HG03103 (cell line): Measurements from ENCODE around the gene SPEF2.
"Not testable (repeated sequence)": the region's sequence is repeated elsewhere in the genome, so short reads cannot be mapped to it uniquely, and the experiment has no call there.

Experiments
- ATAC-seq: cut with Tn5 transposase; IDR thresholded peaks from one replicate; pipeline ENCODE4 v1.9.1; 2021; ENCODE audit warnings: low read depth; ENCODE audit not compliant: unreplicated experiment

The SPEF2 gene

DNA sequence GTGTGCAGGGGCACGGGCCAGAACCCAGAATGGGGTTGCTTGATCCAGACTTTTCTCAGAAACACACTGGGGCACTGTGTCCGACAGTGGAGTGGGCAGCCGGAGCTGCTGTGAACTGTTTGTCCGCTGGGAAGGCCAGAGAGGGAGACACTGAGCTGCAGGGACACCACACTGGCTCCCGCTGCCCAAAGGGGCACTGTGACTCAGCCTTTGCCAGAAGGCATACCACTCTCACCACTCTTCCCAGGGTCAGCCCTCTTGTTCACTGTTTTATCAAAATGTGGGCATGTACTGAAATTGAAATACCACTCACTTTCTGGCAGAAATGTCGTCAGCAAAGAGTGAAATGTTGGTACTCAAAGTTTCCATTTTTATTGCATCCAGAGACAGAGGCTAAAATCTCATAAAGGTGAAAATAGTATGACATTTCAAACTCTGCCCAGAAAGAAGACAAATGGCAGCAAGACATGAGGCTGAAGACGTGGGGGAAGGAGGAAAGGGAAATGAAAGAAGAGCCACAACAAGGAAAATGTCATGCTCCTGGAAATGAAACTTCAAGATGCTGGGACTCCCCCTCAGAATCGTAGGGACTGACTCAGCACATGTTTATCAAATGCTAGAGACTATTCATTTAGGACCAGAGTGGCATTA, 234.5 kb downstream of the SPEF2 start:
- ATAC-seq: no peak

GRCh38 chr5:35852773-35853172, 235.1 kb downstream of the SPEF2 start:
- no peak for ATAC-seq

DNA sequence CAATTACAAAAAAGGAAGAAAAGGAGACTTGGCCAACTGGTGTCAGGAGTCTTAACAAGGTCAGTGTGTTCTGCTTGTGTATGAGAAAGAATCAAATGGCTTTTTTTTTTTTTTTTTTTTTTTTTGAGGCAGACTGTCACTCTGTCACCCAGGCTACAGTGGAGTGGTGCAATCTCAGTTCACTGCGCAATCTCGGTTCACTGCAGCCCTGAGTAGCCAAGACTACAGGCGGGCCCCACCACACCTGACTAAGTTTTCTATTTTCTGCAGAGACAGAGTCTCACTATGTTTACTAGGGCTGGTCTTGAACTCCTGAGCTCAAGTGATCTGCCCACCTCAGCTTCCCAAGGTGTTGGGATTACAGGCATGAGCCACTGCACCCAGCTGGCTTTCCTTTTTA, 236.0 kb downstream of the SPEF2 start:
- ATAC-seq: no peak

DNA sequence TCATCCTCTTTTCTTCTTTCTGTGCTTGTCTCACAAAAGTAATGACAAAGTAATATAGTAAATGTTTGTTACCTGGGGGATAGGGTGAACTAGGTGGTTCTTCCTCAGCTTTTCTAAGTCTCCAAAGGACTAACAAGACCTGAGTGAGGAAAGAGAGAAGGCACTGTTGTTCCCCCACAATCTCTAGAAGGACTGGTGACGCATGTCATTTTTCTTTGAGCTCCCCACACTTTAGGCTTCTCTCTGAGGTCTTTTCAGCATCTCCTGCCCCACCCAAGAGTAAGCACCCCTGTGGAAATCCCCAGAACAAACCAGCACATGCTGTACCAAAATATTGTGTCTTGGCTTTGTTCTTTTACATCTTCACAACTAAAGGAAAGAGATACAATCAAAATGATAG, 236.6 kb downstream of the SPEF2 start:
- ATAC-seq: no peak

DNA sequence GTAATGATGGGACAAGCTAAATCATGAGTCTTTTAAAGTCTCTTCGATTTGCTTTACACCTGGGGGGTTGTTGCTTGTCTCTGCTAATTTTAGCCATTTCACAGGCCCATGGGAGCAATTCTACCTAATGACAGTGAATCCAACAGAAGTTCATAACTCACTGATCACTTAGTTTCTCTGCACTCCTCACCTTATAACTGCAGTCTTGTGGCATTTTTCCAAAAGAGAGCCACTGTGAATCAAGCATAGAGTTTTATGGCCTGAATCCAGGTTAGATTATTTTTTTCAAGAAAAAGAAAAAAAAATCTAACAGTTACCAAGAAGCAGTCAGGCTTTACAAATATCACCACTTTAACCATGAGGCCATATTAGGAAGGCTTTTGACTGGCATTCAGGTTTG, 237.5 kb downstream of the SPEF2 start:
- ATAC-seq: no peak

GRCh38 chr5:35856186-35856764, 238.6 kb downstream of the SPEF2 start:
- not testable (repeated sequence) for ATAC-seq

DNA sequence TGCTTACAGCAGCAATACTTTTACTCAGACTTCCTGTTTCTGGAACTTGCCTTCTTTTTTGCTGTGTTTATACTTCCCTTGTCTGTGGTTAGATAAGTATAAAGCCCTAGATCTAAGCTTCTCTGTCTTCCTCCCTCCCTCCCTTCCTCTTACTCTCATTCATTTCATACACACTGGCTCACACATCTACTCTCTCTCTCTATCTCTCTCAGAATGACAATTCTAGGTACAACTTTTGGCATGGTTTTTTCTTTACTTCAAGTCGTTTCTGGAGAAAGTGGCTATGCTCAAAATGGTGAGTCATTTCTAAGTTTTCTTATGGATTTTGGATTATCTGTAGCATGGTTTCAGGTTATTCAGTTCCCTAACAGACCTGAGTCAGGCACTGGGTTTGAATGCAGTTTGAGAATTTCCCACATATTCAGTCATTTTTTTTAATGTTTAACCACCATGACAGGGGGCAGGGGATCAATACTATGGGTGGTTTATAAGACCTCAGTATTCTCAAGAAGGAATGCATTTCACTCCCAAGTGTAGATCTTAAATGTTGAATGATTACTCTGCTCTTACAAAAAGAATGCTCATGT, 239.2 kb downstream of the SPEF2 start, which contains the start of gene IL7R:
IL7R (plus strand) TSS at position 127 of the 587 bp plus-strand sequence; CDS start at position 214, 87 bp downstream.
- peak; percentile 43 for ATAC-seq

GRCh38 chr5:35857606-35858205, 240.0 kb downstream of the SPEF2 start:
- ATAC-seq: no peak

- ATAC-seq: no peak
Measured at GRCh38 chr5:35859101-35859661, 241.5 kb downstream of the SPEF2 start.

GRCh38 chr5:35860686-35861085, 243.0 kb downstream of the SPEF2 start:
- no peak for ATAC-seq

GRCh38 chr5:35861718-35862117, 244.1 kb downstream of the SPEF2 start:
- no peak for ATAC-seq

DNA sequence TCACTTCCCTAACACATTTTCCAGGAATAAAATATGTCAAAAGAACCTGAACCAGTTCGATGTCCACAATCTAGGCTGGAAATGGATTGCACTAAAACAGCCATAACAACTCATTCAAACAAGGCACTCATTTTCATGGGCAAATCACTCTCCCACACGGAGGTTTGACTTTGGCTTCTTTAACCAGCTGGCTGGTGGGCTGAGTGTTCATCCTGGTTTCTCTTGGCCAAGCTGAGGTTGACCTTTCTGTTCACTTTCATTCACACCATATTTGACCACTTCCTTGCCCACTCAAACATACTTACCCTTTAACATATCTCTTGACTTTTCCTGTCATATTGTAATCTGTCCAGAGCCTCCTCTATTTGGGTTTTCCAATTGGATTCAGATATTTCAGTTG, 244.5 kb downstream of the SPEF2 start:
- no peak for ATAC-seq

- ATAC-seq: peak; percentile 58
Measured at GRCh38 chr5:35863159-35863558, 245.5 kb downstream of the SPEF2 start.
